Islet of Langerhans (tissue), 1 donor: ENCODE data around the gene TTN.

Source experiments
- FAIRE-seq: peaks from one replicate; lab custom pipeline; 2011; peaks lifted over from hg19 to GRCh38; lab: Jason Lieb, UNC

The TTN gene

DNA sequence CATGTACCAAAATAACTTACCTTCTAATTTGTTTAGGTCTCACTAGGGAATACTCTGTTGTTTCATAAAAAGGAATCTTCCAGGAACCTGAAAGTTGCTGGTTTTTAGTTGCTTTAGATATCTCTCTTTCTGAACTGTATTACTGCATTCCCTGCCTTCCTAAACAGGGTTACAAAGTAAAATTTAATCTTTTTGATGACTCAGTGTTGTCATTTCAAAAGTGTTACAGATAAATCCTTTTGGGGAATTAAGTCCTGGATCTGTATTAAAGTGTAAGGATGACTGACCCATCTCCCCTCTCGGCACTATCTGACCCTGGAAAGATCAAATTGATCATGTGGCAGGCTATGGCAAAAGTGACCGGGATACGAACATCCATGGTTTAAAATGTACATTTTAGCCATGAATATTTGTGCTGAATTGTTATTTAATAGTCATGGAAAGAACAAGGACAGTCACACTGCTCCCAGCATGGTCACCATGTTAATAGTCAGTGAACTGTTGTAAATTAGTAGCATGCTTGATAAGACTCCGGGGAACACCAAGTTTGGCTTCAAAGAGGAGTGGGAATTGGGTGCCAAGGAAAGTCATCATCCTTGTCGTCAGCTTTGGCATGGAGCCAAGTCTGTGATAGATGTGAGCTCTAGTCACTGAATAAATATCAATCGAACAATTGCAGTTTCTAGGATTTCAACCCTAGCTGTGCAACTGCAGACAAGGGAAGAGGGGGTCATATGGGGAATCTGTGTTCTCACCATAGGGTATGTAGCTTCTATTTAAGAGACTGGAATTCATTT, 322.8 kb downstream of the TTN start:
- no peak for FAIRE-seq

DNA sequence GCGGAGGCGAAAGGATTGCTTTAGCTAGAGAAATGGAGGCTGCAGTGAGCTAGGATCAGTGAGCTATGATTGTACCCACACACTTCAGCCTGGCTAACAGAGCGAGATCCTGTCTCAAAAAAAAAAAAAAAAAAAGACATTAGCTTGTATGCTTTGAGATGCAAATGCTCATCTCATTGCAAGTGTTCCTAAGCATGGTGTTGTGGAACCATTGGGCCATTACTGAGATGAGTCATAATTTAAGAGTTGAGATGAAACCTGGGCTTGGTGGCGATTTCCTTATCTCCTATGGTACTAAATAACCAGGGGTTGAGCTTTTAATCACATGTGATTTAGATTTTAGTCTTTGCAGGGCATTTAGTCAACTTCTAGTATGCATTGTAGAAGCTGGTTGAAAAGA, 324.8 kb downstream of the TTN start:
- peak; percentile 79 for FAIRE-seq

DNA sequence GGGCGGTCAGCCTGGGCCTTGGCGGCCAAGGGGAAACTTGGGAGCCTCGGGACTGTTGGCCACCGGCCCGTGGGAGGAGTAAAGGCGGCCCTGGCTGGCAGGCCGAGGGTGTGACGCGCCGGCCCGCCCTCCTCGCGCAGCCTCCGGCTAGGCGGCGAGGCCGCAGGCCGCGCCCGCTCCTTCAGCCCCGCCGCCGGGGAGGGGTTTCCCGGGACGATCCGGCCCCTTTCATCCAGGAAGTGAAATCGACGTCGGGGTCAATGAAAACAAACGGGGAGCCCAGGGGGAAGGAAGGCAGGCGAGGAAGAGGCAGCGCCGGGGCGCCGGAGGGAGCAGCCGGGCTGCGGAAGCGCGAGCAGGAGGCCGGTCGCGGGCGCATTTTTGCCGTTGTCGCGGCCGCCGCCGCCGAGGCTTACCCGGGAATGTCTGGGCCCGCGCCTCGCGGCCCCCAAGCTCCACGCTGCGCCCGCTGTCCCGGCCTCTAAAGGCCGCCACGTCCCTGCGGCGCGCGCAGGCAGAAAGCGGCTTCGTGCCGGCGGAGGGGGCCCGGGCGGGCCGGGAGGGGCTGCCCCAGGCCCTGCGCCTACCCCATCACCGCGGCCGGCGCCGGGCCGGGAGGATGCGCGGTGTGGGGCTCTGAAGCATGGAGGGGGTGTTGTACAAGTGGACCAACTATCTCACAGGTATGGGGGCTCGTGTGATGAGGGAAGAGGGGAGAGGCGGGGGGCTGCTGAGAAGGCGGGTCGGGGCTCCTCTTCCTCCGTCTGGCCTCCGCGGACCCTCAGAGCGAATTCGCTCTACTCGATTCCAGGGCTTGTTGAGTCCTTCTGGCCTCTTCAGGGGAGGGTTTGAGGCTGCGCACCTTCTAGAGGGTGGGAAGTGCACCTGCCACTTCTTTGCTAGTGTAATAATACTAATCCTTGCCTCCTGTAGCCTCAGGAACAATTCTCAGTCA, 326.7 kb downstream of the TTN start, which contains the start of gene PLEKHA3:
PLEKHA3 (plus strand) TSS at position 231 of the 955 bp plus-strand sequence; CDS start at position 644, 413 bp downstream.
- no peak for FAIRE-seq

DNA sequence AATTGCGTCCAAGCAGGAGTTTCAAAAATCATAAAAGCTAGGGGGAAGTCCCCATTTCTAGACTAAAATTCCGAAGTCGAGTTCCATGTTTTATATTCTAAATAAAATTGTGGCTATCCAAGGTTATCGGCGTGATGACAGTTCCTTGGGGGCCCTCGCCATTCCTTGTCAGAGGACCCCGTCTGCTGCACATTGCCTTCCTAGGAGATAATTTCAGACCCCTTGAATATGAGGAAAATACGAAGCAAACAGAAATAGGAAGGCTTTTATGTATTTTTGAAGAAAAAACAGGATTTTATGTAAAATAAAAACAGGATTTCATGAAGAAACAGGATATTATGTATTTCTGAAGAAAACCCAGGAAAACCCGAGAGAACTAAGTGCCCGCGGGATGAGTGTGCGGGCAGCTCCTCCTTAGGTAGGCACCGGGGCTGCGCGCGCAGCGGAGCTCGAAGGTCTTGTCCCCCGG, 327.4 kb downstream of the TTN start:
- FAIRE-seq = no peak

DNA sequence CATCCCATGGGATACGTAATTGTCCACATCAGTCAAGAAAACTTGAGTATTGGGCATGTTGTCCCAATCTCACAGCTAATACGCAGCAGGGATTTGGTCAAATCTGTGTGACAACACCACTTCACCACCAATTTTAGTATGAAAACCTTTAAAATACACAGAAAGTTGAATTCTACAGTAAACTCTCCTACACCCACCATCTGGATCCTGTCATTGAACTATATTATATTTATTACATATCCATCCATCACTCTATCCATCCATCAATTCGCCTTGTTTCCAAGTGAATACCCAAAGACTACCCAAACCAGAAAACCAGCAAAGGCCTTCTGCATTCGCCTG, 328.0 kb downstream of the TTN start:
- peak; percentile 27 for FAIRE-seq

DNA sequence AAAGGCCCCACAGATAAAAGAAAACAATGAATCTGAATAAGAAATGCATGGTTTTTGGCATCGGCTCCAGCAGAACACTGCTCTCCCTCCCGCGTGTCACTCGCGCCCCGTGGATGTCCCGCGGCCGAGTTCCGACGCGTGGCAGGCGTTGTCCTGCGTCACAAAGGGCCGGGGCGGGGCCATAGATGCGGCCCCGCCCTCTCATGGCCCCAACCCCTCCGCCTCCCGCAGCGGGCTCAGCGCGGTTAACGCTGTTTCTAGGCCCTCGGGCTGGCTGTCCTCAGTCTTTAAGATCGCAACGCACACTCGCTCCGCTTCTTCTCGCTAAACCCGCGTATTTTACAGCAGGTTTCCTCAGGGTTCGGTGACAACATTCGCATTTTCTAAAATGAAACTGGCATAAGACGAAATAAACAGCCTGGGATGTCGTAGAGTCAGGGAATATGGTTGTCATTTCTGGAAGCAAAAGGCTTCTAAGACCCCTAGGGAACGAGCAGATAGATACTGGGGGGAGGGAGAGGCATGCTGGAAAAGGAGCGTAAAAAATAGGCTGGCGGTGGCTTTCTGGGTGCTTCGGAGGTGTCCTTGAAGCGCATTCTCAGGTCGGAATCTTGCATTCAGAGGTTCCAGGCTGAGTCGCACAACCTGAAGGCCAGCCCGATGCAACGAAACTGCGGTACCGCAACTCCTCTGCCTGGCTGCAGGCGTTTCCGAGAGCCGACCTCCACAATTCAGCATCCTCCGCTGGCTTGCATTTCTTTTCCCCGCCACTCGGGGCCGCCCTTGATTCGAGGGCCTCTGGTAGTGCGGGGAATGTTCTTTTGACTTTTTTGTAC, 328.6 kb downstream of the TTN start, which contains the start of gene FKBP7:
FKBP7 (minus strand) TSS at position 162 of the 836 bp plus-strand sequence; CDS start at position 61, 101 bp downstream.
- FAIRE-seq = no peak

DNA sequence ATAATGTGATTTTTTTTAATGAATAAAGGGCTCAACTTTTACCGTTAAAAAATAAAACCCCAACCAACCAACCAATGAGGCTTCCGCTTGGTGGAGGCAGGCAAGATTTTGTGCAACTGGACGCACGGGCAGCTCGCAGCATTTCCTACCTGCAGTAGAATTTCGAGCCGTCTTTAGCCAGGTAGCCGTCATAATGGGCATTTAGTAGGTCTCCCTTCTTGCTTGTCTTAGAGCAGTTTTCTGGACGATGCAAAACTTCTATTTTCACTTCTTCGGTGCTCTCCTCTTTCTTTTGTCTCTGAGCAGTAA, 329.1 kb downstream of the TTN start:
- FAIRE-seq = no peak

DNA sequence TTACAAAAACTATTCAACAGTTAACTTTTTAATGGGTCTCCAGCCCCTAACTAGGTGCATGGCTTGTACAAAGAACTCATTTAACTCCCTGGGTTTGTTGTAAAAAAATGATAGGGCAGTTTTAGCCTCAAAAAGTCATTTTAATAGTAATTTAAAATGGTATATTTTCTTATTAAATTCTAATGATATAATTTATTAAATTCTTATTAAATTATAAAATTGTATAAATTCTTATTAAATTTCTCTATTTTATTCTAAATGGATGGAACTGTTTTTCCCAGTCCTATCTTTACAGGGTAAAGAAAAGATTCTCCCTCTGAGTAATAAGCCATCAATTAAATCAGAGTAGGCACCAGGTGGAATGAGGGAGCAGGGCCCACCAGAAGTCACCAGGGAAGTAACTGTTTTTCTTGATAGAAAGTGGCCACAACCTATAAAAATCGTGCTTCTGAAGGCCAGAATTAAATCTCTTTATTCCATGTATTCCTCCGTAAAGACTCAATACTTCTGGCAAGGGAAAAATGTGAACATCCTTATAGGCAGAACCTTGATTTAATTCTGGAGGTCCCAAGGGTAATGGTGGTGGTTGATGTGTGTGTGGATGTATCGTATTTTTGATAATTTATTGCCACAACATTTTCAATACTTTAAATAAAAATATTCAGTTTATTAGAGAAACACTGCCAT, 329.6 kb downstream of the TTN start:
- no peak for FAIRE-seq

DNA sequence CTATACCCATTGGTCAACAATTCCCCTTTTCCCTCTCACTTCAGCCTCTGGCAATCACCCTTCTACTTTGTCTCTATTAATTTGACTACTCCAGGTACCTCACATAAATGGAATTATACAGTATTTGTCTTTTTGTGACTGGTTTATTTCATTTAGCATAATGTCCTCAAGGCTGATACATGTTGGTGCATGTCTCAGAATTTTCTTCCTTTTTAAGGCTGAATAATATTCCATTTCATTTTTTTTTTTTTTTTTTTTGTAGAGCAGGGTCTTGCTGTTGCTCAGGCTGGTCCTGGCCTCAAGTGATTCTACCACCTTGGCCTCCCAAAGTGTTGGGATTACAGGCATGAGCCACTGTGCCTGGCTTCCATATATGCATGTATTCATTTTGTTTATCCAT, 330.7 kb downstream of the TTN start:
- no peak for FAIRE-seq
